ENCODE measurements around the gene TNRC18.

The TNRC18 gene

DNA sequence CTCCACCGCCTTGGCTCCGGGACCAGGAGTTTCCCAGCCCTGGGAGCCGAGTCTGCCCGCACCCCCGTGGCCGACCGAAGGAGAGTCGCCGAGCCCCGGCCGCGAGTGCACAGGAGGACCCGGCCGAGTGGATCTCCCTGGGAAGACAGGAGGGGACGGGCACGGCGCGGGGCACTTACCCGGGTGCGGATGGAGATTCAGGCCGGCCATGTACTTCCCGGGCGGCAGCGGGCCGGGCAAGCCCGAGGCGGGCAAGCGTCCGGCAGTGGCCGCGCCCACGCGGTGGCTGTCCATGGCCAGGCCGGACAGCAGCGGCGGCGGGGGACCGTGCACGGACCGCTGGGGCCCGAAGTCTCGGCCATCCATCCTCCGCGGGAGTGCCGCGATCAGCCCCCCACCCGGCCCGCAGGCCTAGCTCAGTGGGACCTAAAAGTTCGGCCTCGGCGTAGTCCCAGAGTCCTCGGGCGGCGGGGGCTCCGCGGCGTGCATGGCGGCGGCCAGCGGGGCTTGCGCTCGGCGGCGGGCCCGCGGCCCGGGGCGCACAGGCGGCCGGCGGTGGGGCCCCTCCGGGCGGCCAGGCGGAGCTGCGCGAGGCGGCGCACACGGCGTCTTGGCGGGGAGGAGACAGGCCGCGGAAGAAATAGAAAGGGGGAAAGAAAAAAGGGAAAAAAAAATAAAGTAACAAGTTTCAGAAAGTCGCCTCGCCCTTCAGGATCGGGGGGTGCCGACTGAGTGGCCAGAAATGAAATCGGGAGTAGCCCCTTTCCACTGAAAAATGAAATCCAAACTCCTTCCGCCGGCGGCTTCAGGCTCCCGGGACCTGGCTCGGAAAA, 2.5 kb downstream of the TNRC18 start (continued):
- TF ChIP-seq ZBTB11 (tag by site-specific recombination; conservative IDR thresholded peaks at IDR 0.05; ENCODE audit: low read depth) (no peak), ZNF335 (tag by site-specific recombination; conservative IDR thresholded peaks at IDR 0.05) (0 out of 2 replicates have a peak, but pooled peaks have one; percentile 50), PBX3 (CRISPR knock-in tag; IDR thresholded peaks at IDR 0.05) (0 out of 2 replicates have a peak, but pooled peaks have one; percentile 41), ZNF292 (tag by site-specific recombination; IDR thresholded peaks at IDR 0.05; ENCODE audit: borderline replicate concordance, low read depth) (no peak), ZNF26 (tag by site-specific recombination; IDR thresholded peaks at IDR 0.05) (no peak), ZNF747 (tag by site-specific recombination; IDR thresholded peaks at IDR 0.05) (no peak)
- TF ChIP-seq, protein P1, sequence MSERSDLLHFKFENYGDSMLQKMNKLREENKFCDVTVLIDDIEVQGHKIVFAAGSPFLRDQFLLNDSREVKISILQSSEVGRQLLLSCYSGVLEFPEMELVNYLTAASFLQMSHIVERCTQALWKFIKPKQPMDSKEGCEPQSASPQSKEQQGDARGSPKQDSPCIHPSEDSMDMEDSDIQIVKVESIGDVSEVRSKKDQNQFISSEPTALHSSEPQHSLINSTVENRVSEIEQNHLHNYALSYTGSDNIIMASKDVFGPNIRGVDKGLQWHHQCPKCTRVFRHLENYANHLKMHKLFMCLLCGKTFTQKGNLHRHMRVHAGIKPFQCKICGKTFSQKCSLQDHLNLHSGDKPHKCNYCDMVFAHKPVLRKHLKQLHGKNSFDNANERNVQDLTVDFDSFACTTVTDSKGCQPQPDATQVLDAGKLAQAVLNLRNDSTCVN (tag by site-specific recombination; optimal IDR thresholded peaks at IDR 0.05) = peak; percentile 81

GRCh38 chr7:5420067-5420880, 3.4 kb downstream of the TNRC18 start:
- Histone ChIP-seq H3K27ac (ENCODE audit: extremely low read depth, low read depth, low read length) (peak overlapping the region; percentile 100), H3K9me3 (ENCODE audit: control insufficient read depth, insufficient read depth, low read depth, low read length) (no peaks in the 10 kb centered on the region), H3K36me3 (ENCODE audit: control insufficient read depth in 2 of 2, insufficient read depth in 1 of 2, low read length in 2 of 2) (peaks cover 4 to 10% of the 10 kb centered on the region in 2 experiments), H3K4me1 (ENCODE audit: control insufficient read depth, insufficient read depth, low read length) (peaks cover 16% of the 10 kb centered on the region), H3K4me3 (ENCODE audit: low read depth, low read length) (peak overlapping the region; percentile 69)
- TF ChIP-seq ZEB2 (tag by site-specific recombination; IDR thresholded peaks at IDR 0.05) = peak; percentile 7; the same call in 1 of the 2 replicates
- peak; percentile 78 for TF ChIP-seq ZBTB20 (tag by site-specific recombination; IDR thresholded peaks at IDR 0.05)
- no peak for TF ChIP-seq ZNF580 (tag by site-specific recombination; IDR thresholded peaks at IDR 0.05)
- no peak for TF ChIP-seq ZNF133 (tag by site-specific recombination; IDR thresholded peaks at IDR 0.05)
- TF ChIP-seq, protein P2, sequence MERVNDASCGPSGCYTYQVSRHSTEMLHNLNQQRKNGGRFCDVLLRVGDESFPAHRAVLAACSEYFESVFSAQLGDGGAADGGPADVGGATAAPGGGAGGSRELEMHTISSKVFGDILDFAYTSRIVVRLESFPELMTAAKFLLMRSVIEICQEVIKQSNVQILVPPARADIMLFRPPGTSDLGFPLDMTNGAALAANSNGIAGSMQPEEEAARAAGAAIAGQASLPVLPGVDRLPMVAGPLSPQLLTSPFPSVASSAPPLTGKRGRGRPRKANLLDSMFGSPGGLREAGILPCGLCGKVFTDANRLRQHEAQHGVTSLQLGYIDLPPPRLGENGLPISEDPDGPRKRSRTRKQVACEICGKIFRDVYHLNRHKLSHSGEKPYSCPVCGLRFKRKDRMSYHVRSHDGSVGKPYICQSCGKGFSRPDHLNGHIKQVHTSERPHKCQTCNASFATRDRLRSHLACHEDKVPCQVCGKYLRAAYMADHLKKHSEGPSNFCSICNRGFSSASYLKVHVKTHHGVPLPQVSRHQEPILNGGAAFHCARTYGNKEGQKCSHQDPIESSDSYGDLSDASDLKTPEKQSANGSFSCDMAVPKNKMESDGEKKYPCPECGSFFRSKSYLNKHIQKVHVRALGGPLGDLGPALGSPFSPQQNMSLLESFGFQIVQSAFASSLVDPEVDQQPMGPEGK (tag by site-specific recombination; IDR thresholded peaks at IDR 0.05) = 0 out of 2 replicates have a peak, but pooled peaks have one; percentile 10
- no peak for TF ChIP-seq ZNF701 (tag by site-specific recombination; IDR thresholded peaks at IDR 0.05)
- TF ChIP-seq, protein P3, sequence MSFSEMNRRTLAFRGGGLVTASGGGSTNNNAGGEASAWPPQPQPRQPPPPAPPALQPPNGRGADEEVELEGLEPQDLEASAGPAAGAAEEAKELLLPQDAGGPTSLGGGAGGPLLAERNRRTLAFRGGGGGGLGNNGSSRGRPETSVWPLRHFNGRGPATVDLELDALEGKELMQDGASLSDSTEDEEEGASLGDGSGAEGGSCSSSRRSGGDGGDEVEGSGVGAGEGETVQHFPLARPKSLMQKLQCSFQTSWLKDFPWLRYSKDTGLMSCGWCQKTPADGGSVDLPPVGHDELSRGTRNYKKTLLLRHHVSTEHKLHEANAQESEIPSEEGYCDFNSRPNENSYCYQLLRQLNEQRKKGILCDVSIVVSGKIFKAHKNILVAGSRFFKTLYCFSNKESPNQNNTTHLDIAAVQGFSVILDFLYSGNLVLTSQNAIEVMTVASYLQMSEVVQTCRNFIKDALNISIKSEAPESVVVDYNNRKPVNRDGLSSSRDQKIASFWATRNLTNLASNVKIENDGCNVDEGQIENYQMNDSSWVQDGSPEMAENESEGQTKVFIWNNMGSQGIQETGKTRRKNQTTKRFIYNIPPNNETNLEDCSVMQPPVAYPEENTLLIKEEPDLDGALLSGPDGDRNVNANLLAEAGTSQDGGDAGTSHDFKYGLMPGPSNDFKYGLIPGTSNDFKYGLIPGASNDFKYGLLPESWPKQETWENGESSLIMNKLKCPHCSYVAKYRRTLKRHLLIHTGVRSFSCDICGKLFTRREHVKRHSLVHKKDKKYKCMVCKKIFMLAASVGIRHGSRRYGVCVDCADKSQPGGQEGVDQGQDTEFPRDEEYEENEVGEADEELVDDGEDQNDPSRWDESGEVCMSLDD (tag by site-specific recombination; IDR thresholded peaks at IDR 0.05) = no peak
- TF ChIP-seq SP2 (tag by site-specific recombination; IDR thresholded peaks at IDR 0.05) = peak; percentile 54
- POLR2A ChIA-PET = interaction anchor here (0.6 to 0.7 kb wide), 2 partner anchors 47 to 69 kb away, joined by 3 to 6 read pairs; no protein-coding TSS in a partner anchor
- CTCF ChIA-PET = interaction anchor here (0.6 kb wide), 1 partner anchor 180 kb away, joined by 3 read pairs; no protein-coding TSS in a partner anchor

All from HEK293 (cell line).